GM12891 (cell line): ENCODE results near the gene MAP4K3.

Source experiments
- DNase-seq: peaks from one replicate; pipeline ENCODE4 v3.0.0; 2011; ENCODE audit warnings: low spot score; ENCODE audit not compliant: insufficient read length
- FAIRE-seq: peaks from 2 replicates; lab custom pipeline; 2011; peaks lifted over from hg19 to GRCh38; lab: Jason Lieb, UNC
- PAX5 ChIP-seq: IDR thresholded peaks from 2 replicates; pipeline ENCODE4 v1.6.1; 2011; ENCODE audit warnings: low read length, moderate library complexity, mild to moderate bottlenecking; ENCODE audit not compliant: insufficient read depth, severe bottlenecking
- POLR2A ChIP-seq: IDR thresholded peaks from 2 replicates; pipeline ENCODE4 v1.6.1; 2011; ENCODE audit warnings: low read depth, low read length, control low read depth
- POLR2AphosphoS5 ChIP-seq: IDR thresholded peaks from 2 replicates; pipeline ENCODE4 v1.6.1; 2011; ENCODE audit warnings: low read depth, low read length, control low read depth
- POU2F2 ChIP-seq: IDR thresholded peaks from 2 replicates; pipeline ENCODE4 v1.6.1; 2011; ENCODE audit warnings: low read depth, mild to moderate bottlenecking, control low read depth, low read length, moderate library complexity
- SPI1 ChIP-seq: IDR thresholded peaks from 2 replicates; pipeline ENCODE4 v1.6.1; 2011; ENCODE audit warnings: low read depth, low read length, control low read depth
- TAF1 ChIP-seq: IDR thresholded peaks from 2 replicates; pipeline ENCODE4 v1.6.1; 2011; ENCODE audit warnings: low read depth, low read length, control low read depth

The MAP4K3 gene

GRCh38 chr2:39445934-39446333, 8.8 kb upstream of the MAP4K3 start:
- no peak for TF ChIP-seq TAF1
- TF ChIP-seq POLR2AphosphoS5, result no peak
- TF ChIP-seq POU2F2, result no peak
- no peak for TF ChIP-seq PAX5
- TF ChIP-seq POLR2A, result no peak
- no peak for TF ChIP-seq SPI1
- DNase-seq (no peak), FAIRE-seq (no peak)

GRCh38 chr2:39443009-39443408, 5.9 kb upstream of the MAP4K3 start:
- TF ChIP-seq POLR2AphosphoS5, result no peak
- no peak for TF ChIP-seq POLR2A
- no peak for TF ChIP-seq PAX5
- no peak for TF ChIP-seq TAF1
- no peak for TF ChIP-seq POU2F2
- TF ChIP-seq SPI1, result no peak
- no peak for DNase-seq
- FAIRE-seq, result no peak

- peak; percentile 41 for DNase-seq
- peak; percentile 62; the same call in 1 of the 2 replicates for TF ChIP-seq POLR2AphosphoS5
- TF ChIP-seq PAX5, result no peak
- peak; percentile 66 for TF ChIP-seq TAF1
- no peak for TF ChIP-seq POU2F2
- TF ChIP-seq SPI1, result no peak
- TF ChIP-seq POLR2A, result peak; percentile 83
- FAIRE-seq, result no peak
Measured at GRCh38 chr2:39437522-39438296, 624 bp upstream of the MAP4K3 start.

- TF ChIP-seq POLR2A (no peak), PAX5 (no peak), SPI1 (no peak), POU2F2 (no peak), TAF1 (no peak), POLR2AphosphoS5 (no peak)
- DNase-seq (no peak), FAIRE-seq (peak; percentile 56)
Measured at GRCh38 chr2:39435741-39436591, 1.1 kb downstream of the MAP4K3 start.

GRCh38 chr2:39435234-39435633, 1.9 kb downstream of the MAP4K3 start:
- FAIRE-seq (no peak), DNase-seq (no peak)
- no peak for TF ChIP-seq TAF1
- no peak for TF ChIP-seq POLR2A
- no peak for TF ChIP-seq POU2F2
- TF ChIP-seq PAX5, result no peak

- FAIRE-seq (no peak), DNase-seq (no peak)
- TF ChIP-seq SPI1, result no peak
- no peak for TF ChIP-seq POLR2AphosphoS5
Measured at GRCh38 chr2:39434233-39434897, 2.7 kb downstream of the MAP4K3 start.

- no peak for FAIRE-seq
- no peak for DNase-seq
- TF ChIP-seq POLR2AphosphoS5, result no peak
- TF ChIP-seq PAX5, result no peak
- TF ChIP-seq POU2F2, result no peak
- no peak for TF ChIP-seq TAF1
- TF ChIP-seq SPI1, result no peak
Measured at GRCh38 chr2:39433586-39434195, 3.4 kb downstream of the MAP4K3 start.

- no peak for FAIRE-seq
- no peak for TF ChIP-seq POLR2A
- TF ChIP-seq POLR2AphosphoS5, result no peak
- TF ChIP-seq PAX5, result no peak
- TF ChIP-seq POU2F2, result no peak
- TF ChIP-seq SPI1, result no peak
- no peak for TF ChIP-seq TAF1
- DNase-seq, result no peak
Measured at GRCh38 chr2:39432701-39433100, 4.4 kb downstream of the MAP4K3 start.

GRCh38 chr2:39431592-39432316, 5.3 kb downstream of the MAP4K3 start:
- TF ChIP-seq POU2F2, result no peak
- TF ChIP-seq PAX5, result no peak
- no peak for TF ChIP-seq POLR2A
- no peak for TF ChIP-seq POLR2AphosphoS5
- no peak for TF ChIP-seq SPI1
- no peak for TF ChIP-seq TAF1
- FAIRE-seq (no peak), DNase-seq (no peak)
